GM21619 (cell line): ENCODE measurements around the gene ZNF48.
A peak's percentile ranks its signal among the peaks of the same experiment; 100 is the strongest.

ENCODE experiments used
- ATAC-seq: cut with Tn5 transposase; IDR thresholded peaks from one replicate; pipeline ENCODE4 v1.9.1; 2021; ENCODE audit not compliant: unreplicated experiment

ZNF48 gene

DNA sequence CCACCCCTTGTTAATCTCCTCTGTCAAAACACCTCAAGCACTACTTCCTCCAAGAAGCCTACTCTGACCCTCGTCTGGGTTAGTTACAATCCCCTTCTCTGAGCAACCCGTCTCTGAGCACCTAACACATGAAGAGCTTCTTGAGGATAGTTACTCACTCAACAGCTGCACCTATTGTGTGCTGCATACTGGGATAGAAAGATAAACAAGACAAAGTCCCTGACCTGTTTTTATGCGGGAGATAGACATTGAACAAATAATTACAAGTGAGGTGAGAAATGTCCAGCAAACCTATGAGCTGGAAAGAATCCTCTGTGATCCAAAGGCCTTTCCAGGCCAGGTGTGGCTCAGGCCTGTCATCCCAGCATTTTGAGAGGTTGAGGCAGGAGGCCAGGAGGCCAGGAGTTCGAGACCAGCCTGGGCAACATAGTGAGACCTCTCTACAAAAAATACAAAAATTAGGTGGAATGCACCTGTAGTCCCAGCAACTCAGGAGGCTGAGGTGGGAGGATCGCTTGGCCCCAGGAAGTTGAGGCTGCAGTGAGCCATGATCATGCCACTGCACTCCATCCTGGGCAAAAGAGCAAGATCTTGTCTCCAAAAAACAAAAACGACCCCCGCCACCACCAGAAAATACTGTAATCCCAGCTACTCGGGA lies 6.7 kb downstream of the ZNF48 start:
- no peak for ATAC-seq

DNA sequence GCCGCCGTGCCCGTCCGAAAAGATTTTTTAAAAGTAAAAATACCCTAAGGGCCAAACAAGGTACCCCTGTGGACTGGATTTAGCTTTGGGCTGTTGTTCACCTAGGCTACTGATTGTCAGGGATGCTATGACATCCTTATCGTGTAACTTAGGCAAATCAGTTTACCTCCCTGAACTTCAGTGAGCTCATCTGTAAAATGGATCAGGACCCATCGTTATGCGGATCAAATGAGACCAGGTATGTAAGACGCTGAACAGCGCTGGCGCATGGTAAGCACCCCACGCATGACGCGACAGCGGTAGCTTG lies 11.5 kb downstream of the ZNF48 start:
- no peak for ATAC-seq

GRCh38 chr16:30407102-30407803 lies 12.0 kb downstream of the ZNF48 start, which contains the start of gene ZNF771:
ZNF771 (plus strand) TSS chr16:30407606; CDS start chr16:30408054, 448 bp downstream.
- ATAC-seq, result peak; percentile 74

DNA sequence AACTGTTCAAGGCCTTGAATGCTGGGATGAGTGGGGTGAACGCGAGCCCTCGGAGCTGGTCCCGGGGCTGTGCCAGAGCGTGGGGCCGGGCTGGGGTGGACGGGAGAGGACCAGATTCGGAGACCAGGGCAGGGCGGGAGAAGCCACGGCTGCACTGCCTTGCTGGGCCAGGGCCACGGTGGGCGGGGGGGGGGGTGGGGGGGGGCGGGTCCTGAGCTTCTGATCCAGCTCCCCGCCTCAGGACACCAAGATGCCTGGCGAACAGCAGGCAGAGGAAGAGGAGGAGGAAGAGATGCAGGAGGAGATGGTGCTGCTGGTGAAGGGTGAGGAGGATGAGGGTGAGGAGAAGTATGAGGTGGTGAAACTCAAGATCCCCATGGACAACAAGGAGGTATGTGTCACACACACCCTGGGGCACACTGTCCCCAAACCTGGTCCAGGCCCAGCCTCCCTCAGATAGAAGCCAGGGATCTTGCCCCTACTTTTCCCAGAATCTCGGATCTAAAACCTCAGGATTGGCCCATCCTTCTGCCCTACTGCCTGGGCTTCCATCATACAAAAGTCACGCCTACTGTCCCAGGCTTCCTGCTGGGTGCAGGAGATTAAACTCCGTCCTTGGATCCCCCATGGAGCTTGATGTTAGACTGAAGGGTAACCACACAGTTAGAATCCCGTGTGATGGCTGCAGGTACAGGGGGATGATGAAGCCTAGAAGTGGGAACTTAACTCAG lies 12.7 kb downstream of the ZNF48 start:
- ATAC-seq, result no peak

DNA sequence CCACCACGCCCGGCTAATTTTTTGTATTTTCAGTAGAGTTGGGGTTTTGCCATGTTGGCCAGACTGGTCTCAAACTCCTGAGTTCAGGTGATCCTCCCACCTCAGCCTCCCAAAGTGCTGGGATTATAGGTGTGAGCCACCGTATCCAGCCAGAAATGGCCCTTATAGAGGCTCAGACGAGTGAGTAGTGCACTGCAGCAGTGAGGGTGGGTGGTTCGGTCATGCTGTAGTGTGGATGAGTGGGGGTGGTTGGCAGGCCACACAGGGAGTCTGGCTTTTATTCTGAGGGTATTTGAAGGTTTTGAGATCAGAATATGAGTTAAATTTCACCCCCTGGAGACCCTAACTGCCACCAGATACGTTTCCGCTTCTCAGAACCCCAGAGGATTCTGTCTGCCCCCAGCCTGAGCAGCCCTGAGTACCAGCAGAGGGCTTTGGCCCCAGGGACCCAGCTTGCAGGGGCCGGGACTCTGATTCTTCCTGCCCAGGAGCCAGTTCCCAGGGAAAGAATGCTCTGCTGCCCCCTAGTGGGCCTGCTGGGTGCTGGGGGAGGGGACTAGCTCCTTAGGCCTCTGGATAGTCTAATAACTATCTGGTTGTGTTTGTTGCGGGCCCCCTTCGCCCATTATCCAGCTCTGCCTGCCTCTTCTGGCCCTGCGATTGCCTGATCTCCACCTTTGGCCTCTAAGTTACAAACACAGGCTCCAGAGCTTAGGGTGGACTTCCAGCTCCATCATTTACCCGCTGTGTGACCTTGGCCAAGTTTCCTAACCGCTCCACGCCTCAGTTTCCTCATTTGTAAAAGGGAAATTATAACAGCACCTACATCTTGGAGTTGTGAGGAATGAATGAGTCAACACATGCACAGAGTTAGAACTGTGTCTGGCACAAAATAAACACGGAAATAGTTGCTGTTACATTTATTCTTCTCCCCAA lies 14.2 kb downstream of the ZNF48 start:
- peak; percentile 38 for ATAC-seq

DNA sequence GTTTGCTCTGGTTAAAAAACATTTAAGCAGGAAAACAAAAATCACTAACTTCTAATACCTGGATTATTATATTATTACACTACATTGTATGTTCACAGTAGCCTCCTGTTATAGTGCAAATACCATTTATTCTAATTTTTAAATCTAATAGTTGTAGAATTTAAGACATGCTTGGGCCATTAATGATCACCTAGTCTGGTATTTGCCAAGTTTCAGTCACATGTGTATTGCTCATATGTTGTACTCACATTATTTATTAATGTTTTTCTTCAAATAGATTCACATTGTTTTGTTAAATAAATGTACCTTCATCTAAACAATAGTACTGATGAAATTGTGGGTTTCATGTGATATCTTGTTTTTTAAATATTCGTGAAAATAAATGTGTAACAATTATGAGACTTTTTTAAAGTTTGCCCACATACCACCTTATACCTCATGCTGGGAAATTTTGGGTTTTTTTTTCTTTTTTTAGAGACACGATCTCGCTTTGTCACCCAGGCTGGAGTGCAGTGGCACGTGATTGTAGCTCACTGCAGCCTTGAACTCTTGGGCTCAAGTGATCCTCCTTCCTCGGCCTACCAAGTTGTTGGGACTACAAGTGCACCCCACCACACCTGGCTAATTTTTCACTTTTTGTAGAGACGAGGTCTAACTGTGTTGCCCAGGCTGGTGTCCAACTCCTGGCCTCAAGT lies 18.0 kb downstream of the ZNF48 start:
- ATAC-seq, result no peak

- ATAC-seq, result no peak
These were observed 18.9 kb downstream of the ZNF48 start for GRCh38 chr16:30414159-30414558.

DNA sequence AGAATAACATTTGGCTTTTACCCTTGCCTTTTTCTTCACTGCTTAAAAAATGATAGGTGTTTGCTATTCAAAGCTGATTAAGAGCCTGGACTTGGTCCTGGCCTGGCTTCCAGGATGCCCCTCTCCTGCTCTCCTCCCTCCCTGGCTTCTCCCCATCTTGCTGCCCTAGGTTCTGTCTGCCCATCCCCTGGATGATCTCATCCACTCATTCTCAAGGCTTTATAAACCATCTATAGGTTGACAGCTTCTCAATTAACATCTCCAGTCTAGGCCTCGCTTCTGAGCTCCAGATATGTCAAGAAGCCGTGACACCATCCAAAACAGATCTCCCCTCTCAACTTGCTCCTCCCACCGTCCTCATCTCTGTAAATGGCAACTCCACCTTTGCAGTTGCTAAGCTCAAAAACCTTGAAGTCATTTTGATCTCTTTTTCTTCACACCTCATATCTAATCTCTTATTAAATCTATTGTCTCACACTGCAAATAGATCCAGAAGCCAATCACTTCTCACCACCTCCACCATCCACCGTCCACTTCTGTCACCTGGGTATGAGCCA lies 20.9 kb downstream of the ZNF48 start:
- ATAC-seq, result no peak

DNA sequence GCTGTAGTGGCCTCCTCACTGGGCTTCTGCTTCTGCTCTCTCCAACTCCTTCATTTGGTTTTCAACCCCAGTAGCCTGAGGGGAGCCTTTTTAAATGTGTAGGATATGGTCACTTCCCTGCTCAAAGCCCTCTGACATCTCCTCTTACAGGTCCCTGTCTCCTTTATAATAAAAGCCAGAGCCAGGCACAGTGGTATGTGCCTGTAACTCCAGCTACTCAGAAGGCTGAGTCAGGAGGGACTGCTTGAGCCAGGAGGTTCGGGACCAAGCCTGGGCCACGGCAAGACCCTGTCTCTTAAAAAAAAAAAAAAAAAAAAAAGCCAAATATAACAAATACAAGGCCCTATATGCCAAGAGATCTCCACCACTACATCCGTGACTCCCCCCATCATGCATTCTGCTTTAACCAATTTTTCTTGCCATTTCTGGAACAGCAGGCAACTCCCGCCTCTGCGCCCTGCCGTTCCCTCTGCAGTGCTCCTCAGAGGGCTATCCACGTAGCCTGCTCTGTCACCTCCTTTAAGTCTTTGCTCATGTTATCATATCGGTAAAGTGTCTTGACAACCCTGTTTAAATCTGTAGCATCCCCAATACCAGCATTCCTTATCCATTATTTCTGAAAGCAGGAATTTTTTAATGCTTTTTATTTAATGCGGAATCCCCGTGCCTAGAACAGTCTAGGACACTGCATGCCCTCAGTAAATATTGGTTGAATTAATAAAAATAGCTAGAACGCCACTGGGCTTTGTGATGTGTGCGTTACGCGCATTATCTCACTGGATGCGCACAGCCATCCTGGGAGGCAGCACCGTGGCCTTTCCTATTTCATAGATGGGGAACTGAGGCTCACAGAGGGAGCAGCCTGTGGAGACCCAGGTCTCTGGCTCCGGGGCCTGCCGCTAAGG lies 21.7 kb downstream of the ZNF48 start:
- no peak for ATAC-seq

GRCh38 chr16:30417529-30418349 lies 22.5 kb downstream of the ZNF48 start:
- peak; percentile 77 for ATAC-seq

- no peak for ATAC-seq
These were observed 23.3 kb downstream of the ZNF48 start for GRCh38 chr16:30418350-30419181.

DNA sequence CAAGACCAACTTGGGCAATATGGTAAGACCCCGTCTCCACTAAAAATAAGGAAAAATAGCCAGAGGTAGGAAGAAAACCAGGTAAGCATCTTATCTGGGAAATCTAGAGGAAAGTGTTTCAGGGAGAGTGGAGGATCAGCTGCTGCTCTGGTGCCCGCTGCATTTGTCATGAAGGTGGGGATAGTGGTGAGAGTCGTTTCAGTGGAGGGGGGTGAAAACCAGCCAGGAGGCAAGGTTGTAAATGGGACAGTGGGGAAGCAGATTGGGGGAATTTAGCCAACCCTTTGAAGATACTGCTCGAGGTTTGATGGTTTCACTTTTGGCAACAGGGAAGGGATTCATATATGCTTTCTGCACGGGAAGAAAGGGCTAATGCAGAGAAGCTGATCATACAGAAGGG lies 25.8 kb downstream of the ZNF48 start:
- no peak for ATAC-seq

GRCh38 chr16:30428055-30428454 lies 32.8 kb downstream of the ZNF48 start:
- no peak for ATAC-seq

GRCh38 chr16:30429418-30429677 lies 34.1 kb downstream of the ZNF48 start:
- ATAC-seq, result peak; percentile 10

DNA sequence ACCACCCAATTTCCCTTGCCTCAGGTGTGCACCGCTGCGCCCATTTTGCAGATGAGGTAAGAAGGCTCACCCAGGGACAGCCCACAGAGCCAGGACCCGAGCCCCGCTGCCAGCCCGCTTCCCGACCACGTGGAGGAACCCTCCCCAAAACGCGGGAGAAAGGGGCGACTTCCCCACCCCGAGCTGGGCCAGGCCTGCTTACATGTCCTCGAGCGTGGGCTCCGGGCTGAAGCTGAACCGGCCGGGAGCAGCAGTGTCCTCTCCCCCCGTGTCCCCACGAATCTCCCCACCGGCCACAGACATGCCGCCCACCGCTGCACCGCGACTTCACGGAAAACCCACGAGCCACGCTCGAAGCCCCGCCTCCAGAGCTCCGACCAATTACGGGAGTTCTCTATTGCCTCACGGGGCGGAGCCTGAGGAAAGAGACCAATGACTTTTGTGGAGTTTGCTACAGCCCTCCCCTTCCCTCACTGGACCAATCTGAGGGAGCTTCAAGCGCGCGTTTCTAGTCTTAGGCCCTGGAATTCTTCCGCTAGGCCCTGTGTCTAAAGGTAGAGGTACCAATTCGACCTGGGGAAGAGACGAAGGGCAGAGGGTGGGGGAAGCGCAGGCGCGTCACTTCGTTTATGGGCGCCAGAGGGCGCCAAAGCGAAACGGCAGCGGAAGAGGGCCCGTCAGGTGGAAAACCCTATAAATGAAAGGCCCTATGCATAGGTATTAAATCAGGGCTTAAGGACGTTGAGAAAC lies 34.6 kb downstream of the ZNF48 start, which contains the start of gene DCTPP1:
Gene DCTPP1 (minus strand): TSS at position 353 of the 750 bp plus-strand sequence. CDS start 50 bp downstream, at position 303.
- peak; percentile 90 for ATAC-seq

GRCh38 chr16:30430428-30430970 lies 35.3 kb downstream of the ZNF48 start:
- peak; percentile 22 for ATAC-seq
